K562 (cell line): Measurements from ENCODE around the gene OR8B8. TPM values are rescaled to one million over a fixed set of nuclear protein-coding genes. Genes with fewer than 3 reads are reported as not detected.

Experiments
- CGGBP1 ChIP-seq: fragments of 250-450 bp; sonication (Bioruptor Pico); IDR thresholded peaks from 2 replicates; pipeline ENCODE4 v1.9.0; 2021; ENCODE audit warnings: mild to moderate bottlenecking
- CREB3 ChIP-seq: fragments of 450-650 bp; conservative IDR thresholded peaks from 2 replicates; pipeline ENCODE4 v1.6.1; 2016; ENCODE audit warnings: missing genetic modification characterization, low read depth, mild to moderate bottlenecking, missing compliant biosample characterization, moderate library complexity
- DIDO1 ChIP-seq: fragments of 450-650 bp; IDR thresholded peaks from 2 replicates; pipeline ENCODE4 v1.6.1; 2016; ENCODE audit warnings: low read depth, missing biosample characterization, missing genetic modification characterization
- FOXK2 ChIP-seq, 2 experiments: fragments of 450-650 bp; IDR thresholded peaks in 1 of 2; conservative IDR thresholded peaks in 1 of 2; 2 replicates each; pipeline ENCODE4 v1.6.1; 2016; ENCODE audit warnings: low read depth in 2 of 2, mild to moderate bottlenecking in 1 of 2
- HOXB6 ChIP-seq: fragments of 250-450 bp; sonication (Bioruptor Pico); IDR thresholded peaks from 2 replicates; pipeline ENCODE4 v1.5.1; 2022; ENCODE audit warnings: mild to moderate bottlenecking, borderline replicate concordance
- PHF8 ChIP-seq: fragments of 200-600 bp; sonication (generic); IDR thresholded peaks from 2 replicates; pipeline ENCODE4 v1.6.1; 2012; ENCODE audit warnings: mixed run types, mild to moderate bottlenecking, inconsistent platforms, low read length, moderate library complexity, borderline replicate concordance
- SMARCC2 ChIP-seq: fragments of 450-650 bp; IDR thresholded peaks from 2 replicates; pipeline ENCODE4 v1.6.1; 2017; ENCODE audit warnings: antibody characterized with exemption, moderate library complexity, mild to moderate bottlenecking, low read depth
- SMARCE1 ChIP-seq: fragments of 450-650 bp; IDR thresholded peaks from 2 replicates; pipeline ENCODE4 v1.7.1; 2016; ENCODE audit warnings: mild to moderate bottlenecking
- TRIM25 ChIP-seq: fragments of 450-650 bp; IDR thresholded peaks from 2 replicates; pipeline ENCODE4 v1.7.0; 2016; ENCODE audit warnings: borderline replicate concordance
- TSHZ1 ChIP-seq: fragments of 250-450 bp; sonication (Bioruptor Pico); IDR thresholded peaks from 2 replicates; pipeline ENCODE4 v1.4.0; 2020; ENCODE audit warnings: mild to moderate bottlenecking, moderate library complexity
- ZBTB2 ChIP-seq: fragments of 450-650 bp; IDR thresholded peaks from 2 replicates; pipeline ENCODE4 v1.6.1; 2016; ENCODE audit warnings: antibody characterized with exemption
- ZFPM2 ChIP-seq: fragments of 250-450 bp; sonication (Bioruptor Pico); IDR thresholded peaks from 2 replicates; pipeline ENCODE4 v1.5.1; 2022; ENCODE audit warnings: mild to moderate bottlenecking
- ZHX1 ChIP-seq: fragments of 150-350 bp; conservative IDR thresholded peaks from 2 replicates; pipeline ENCODE4 v1.6.1; 2014; ENCODE audit warnings: low read length
- ZNF239 ChIP-seq: fragments of 250-450 bp; sonication (Bioruptor Pico); IDR thresholded peaks from 2 replicates; pipeline ENCODE4 v1.4.0; 2020; ENCODE audit warnings: mild to moderate bottlenecking
- ZNF324 ChIP-seq: fragments of 250-450 bp; sonication (Bioruptor Pico); IDR thresholded peaks from 2 replicates; pipeline ENCODE4 v1.4.0; 2020; ENCODE audit warnings: mild to moderate bottlenecking
- polyA plus RNA-seq, 8 experiments: library from polyadenylated mRNA; depleted of rRNA in 4 of 8; stranded (reverse) in 5 of 8; unstranded in 3 of 8; fragments of >200 nt; fragmentation: Nextera tagmentation in 2 of 8; fragmentation: Illumina TruSeq in 1 of 8; extraction: Ambion mirVana in 2 of 8; extraction: Trizol in 1 of 8; gene quantifications; 2 replicates each; pipeline versions ENCODE4 v1.2.1 to v1.2.3, GENCODE V29; 2011 to 2014; ENCODE audit warnings: inconsistent platforms in 1 of 8, missing spikeins in 1 of 8
- total RNA-seq, 7 experiments: library from RNA; depleted of rRNA in 6 of 7; stranded (reverse); fragments of >200 nt in 6 of 7; fragmentation: Illumina TruSeq in 2 of 7; extraction: Trizol in 2 of 7; gene quantifications; 2 replicates each; pipeline versions ENCODE4 v1.2.1 to v1.2.3, GENCODE V29; 2011 to 2021; ENCODE audit warnings: low replicate concordance in 1 of 7

OR8B8 gene
- total and polyA plus RNA-seq, 9 of the 15 experiments (the other 6 are each of a cell fraction or from before 2014, with no cell fraction given): 0.18 TPM; not detected in 8

- TF ChIP-seq TRIM25 (no peak), SMARCE1 (peak; percentile 59; the same call in 1 of the 2 replicates), HOXB6 (CRISPR knock-in tag) (no peak), FOXK2 (conservative IDR thresholded peaks at IDR 0.05 in 1 of 2, IDR thresholded peaks at IDR 0.05 in 1 of 2; ENCODE audit: low read depth in 2 of 2) (no peak), SMARCC2 (0 out of 2 replicates have a peak, but pooled peaks have one; percentile 36), CGGBP1 (CRISPR knock-in tag) (no peak), TSHZ1 (CRISPR knock-in tag) (no peak), ZHX1 (no peak), PHF8 (no peak; the same call in 1 of the 2 replicates), ZFPM2 (CRISPR knock-in tag) (no peak), CREB3 (tag) (no peak), DIDO1 (tag) (no peak), ZBTB2 (peak; percentile 50; the same call in 1 of the 2 replicates), ZNF239 (CRISPR knock-in tag) (no peak), ZNF324 (CRISPR knock-in tag) (no peak)
Observed at GRCh38 chr11:124481365-124482323, 36.1 kb upstream of the OR8B8 start (continued).
